GM19452 (cell line): ENCODE results near the gene TMEM115.
A peak's percentile ranks its signal among the peaks of the same experiment; 100 is the strongest.

Experiments used
- ATAC-seq: cut with Tn5 transposase; IDR thresholded peaks from one replicate; pipeline ENCODE4 v1.9.1; 2021; ENCODE audit not compliant: unreplicated experiment

The TMEM115 gene

DNA sequence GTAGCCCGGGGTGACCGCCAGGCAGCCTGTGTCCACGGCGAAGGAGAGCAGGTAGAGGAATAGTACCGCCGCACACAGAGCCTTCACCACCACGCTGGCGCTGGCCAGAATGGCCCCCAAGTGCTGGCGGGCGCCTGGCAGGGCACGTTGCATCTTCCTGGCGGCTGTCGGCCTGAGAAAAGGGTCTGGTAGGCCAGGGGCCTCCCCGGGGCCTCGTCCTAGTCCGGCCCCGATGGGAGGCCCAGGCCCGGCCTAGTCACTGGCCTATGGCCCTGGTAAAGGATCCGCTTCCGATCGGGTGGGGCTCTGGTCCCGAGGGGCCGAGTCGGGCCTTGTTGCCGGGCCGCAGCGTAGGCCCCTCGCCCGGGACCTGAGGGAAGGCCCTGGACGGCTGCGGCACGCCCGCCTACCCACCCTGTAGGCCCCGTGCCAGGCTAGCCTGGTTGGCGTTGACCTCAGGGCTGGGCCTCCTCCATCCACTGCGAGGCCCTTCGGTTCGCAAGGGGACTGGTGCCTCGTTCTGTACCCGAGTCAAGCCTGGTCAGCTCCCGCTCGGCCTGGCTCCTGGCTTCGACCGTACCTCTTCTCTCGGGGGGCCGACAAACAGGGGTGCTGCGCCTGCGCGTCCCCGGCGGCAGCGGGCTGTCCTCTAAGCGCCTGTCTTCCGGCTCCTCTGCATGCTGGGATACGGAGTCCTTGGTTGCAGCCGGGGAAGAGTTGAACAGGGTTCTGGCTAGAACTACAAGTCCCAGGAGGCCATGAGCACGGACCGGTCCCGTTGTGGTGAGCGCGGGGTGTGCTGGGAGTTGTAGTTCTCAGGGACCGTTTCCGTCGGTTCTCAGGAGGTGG is at the start of gene TMEM115:
Gene TMEM115 (minus strand): TSS at position 611 of the 849 bp plus-strand sequence. CDS start 458 bp downstream, at position 153.
- ATAC-seq: peak; percentile 98

DNA sequence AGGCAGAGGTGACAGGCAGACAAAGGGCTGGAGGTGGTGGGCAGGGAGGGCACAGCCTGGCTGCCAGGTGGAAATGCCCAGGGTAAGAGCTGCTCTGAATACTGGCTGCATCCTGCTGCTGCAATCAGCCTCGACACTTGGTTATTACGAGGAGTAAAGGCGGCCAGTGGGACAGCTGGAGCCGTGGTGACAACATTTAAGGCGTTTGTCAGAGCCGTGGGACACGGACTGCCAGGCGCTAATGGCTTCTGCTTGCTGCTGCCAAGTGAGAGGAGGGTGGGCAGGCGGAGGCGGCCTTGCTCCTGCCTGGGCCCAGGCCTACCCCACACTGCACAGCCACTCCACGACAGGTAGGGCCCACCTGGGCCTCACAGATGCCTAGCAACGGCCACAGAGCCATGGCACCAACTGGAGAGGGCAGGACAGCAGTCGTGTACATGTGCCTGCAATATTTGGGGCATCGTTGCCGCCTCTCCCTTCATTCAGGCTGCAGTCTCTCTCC is 49.2 kb upstream of the TMEM115 start:
- ATAC-seq: no peak

- no peak for ATAC-seq
Observed at GRCh38 chr3:50406487-50406886, 47.2 kb upstream of the TMEM115 start.

- ATAC-seq: no peak
Observed at GRCh38 chr3:50405249-50405648, 45.9 kb upstream of the TMEM115 start.

DNA sequence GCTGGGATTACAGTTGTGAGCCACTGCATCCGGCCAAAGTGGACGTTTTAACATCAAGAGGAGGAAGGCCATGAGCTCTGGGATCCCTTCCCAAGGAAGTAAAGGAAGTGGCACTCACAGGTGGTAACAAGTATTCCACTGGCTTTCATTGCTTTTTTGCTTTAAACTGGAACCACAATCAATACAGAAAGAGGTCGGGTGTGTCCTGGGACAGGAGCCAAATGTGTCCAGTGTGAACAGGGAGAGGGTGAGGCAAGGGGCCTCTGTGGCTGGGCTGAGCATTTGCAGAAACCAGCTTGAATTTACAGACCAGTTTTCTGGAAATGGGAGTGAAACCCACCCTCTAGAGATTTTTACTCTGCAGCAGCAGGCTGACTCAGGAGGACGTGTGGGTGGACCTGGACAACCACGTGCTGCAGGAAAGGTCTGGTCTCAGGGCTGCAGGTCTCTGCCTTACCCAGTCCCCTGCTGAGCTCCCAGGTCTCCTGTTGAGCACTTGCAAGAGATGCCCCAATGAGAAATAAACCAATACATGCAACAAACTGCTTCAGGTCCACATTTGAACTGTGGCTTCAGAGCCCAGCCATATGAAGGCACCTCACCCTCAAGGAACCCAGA is 42.8 kb upstream of the TMEM115 start:
- ATAC-seq: no peak

- ATAC-seq: no peak
Observed at GRCh38 chr3:50396502-50396901, 37.2 kb upstream of the TMEM115 start.

- no peak for ATAC-seq
Observed at GRCh38 chr3:50395070-50395860, 35.9 kb upstream of the TMEM115 start.

DNA sequence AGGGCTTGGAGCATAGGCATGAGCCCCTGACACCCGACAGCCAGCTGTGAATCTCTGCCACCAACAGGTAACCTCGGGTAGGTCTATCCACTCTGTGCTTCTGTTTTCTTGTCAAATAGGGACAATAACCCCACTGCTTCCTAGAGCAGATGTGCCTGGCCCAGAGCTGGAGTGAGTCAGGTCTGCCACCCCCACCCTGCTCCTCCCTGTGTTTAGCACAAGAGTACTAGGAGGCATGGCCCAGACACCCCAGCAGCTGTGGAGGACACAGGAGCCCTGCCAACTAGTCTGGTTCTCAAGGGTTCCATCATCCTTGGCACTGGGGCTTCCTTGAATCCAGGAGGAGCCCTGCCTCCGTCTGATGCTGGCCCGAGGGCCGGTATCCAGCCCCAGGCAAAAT is 33.7 kb upstream of the TMEM115 start:
- ATAC-seq: no peak

DNA sequence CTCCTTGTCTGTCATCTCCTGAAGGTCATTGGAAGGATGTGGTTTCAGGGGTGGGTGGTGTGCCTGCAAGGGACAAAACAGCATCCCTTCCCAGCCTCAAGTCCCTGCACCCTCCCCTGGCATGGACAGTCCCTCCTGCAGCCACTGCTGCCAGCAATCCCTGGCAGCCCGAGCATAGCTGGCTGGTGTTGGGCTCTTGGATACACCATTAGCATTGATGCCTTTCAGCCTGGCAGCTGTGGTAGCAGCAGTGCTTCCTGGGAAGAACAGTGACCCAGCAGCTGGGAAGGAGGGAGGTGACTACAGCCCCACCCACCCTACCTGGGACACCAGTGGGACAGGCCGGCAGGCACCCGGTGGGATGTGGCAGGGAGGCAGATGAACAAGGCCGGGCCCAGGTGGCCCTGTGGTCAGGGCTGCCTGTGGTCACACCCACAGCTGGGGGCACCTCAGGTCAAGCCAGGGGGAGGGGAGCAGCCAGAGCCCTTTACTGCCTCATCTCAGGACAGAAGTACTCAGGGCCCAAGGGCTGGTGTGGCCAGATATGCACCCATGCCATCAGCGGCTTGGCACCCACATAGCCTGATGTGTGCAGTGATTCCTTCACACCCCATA is 32.9 kb upstream of the TMEM115 start:
- ATAC-seq: no peak

GRCh38 chr3:50390508-50391224 is 31.3 kb upstream of the TMEM115 start:
- no peak for ATAC-seq

GRCh38 chr3:50389414-50389767 is 30.1 kb upstream of the TMEM115 start:
- ATAC-seq: no peak

GRCh38 chr3:50388720-50389413 is 29.5 kb upstream of the TMEM115 start:
- no peak for ATAC-seq

GRCh38 chr3:50388016-50388719 is 28.8 kb upstream of the TMEM115 start:
- no peak for ATAC-seq

GRCh38 chr3:50385754-50386153 is 26.4 kb upstream of the TMEM115 start:
- ATAC-seq: no peak

DNA sequence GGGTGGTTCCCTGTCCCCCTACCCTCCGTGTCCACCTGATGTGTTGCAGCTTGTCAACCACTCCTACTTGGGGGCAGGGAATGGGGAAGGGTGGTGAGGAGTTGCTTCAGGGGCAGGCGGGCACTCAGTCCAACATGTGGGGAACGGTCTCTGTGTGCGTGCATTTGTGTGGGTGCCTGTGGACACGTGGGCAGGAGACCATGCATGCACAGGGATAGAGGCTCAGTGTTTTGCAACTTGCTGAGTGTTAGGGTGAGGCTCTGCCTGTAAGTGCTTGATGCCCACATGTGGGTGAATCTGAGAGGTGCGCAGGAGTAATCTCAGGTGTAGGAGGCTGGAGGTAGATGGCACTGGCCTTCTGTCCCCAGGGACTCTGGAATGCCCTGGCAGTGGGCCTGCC is 24.4 kb upstream of the TMEM115 start:
- ATAC-seq: no peak

- ATAC-seq: no peak
Observed at GRCh38 chr3:50382722-50383121, 23.4 kb upstream of the TMEM115 start.

- no peak for ATAC-seq
Observed at GRCh38 chr3:50381383-50381782, 22.1 kb upstream of the TMEM115 start.

DNA sequence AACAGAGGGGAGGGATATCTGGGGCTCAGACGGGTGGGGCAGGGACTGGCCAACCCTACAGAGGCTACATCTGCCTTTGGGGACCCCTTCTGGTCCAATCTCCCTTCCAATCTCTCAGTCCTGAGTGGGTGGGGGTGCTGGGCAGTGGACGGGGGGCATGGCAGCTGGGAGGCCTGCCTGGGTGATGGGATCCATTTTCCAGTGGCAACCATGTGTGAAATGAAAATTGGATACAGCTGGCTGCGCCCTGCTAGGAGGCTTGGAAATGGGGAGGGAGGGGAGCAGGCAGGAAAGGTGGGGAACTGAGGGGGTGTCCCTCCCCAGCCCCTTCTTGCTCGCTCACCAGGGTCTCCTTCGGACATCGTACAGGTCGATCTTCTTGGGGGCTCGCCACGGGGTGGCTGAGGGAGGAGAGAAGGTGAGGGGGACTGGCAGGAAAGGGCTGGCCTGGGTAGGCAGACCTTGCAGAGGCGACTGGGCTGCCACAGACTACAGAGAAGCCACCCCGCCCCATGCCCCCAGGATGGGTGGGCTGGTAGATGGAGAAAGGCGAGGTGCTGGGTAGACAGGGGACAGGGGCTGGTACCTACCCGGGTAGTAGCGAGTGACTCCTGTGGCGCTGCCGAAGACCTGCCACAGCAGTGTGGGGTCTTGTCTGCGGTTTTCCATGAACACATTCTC is 21.2 kb upstream of the TMEM115 start:
- no peak for ATAC-seq

DNA sequence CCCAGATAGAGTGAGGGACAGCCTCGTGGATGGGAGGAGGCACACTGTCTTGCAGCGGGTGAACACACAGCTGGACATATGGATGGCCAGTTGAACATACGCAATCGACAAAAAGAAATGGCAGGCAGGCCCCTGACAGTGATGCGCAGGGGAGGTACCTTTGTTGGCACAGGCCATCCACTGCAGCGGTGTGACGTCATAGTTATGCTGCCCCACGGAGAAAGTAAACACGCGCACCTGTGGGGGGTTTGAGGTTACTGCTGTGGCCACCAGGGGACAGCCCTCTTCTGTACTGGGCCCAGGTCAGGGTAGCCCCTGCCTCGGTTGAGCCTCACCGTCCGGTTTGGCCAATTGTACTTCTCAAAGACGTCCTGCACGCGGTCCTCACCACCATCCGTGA is 19.4 kb upstream of the TMEM115 start:
- no peak for ATAC-seq
